HepG2 (cell line): ENCODE results near the gene STMN1. TPM values are rescaled to one million over a fixed set of nuclear protein-coding genes. Genes with fewer than 3 reads are reported as not detected.

Source experiments
- ATAC-seq: fragments of 200-7000 bp; cut with Tn5 transposase; 3 replicates; pipeline ENCODE4 v1.9.1; 2020; ENCODE audit warnings: mild to moderate bottlenecking, moderate library complexity
- BruUV-seq: library from RNA; stranded (reverse); fragments of 400-500 nt; replicated peaks from 2 replicates; lab custom pipeline; 2021; lab: Mats Ljungman, UMichigan
- CTCF ChIA-PET: fragments of 300-600 bp; formaldehyde crosslinking; extraction: SDS; loops from one replicate; lab custom pipeline; 2021; ENCODE audit warnings: low total read pairs, inconsistent platforms, low intra/inter-chr PET ratio; lab: Yijun Ruan, JAX
- POLR2A ChIA-PET: fragments of 350-600 bp; sonication (Branson Sonifier 250); formaldehyde crosslinking; loops from one replicate; lab custom pipeline; 2020; ENCODE audit warnings: antibody characterized with exemption, inconsistent platforms; lab: Yijun Ruan, JAX
- DNase-seq: peaks from one replicate; pipeline ENCODE4 v3.0.0-alpha.2; 2015; ENCODE audit warnings: low spot score
- FAIRE-seq: peaks from 3 replicates; lab custom pipeline; 2011; peaks lifted over from hg19 to GRCh38; lab: Jason Lieb, UNC
- H2AFZ ChIP-seq: one replicate; pipeline ENCODE4 v1.6.1; 2011; ENCODE audit warnings: low read length, inconsistent platforms
- H3K27ac ChIP-seq: fragments of 300-600 bp; 3 replicates; pipeline ENCODE4 v1.8.0; 2011; ENCODE audit warnings: mixed run types, mild to moderate bottlenecking, mixed read lengths, low read length, inconsistent platforms; ENCODE audit not compliant: insufficient read depth; ENCODE audit errors: extremely low read length
- H3K27me3 ChIP-seq, 2 experiments: fragments of 200-600 bp in 1 of 2; 2 replicates in 1 of 2; 3 replicates in 1 of 2; pipeline versions ENCODE4 v1.6.0 to v1.8.0; 2011; ENCODE audit warnings: low read length in 2 of 2, mild to moderate bottlenecking in 2 of 2, moderate library complexity in 2 of 2, inconsistent platforms in 1 of 2; ENCODE audit not compliant: insufficient read depth in 2 of 2, control insufficient read depth in 1 of 2
- H3K36me3 ChIP-seq, 2 experiments: fragments of 200-600 bp in 1 of 2; replicated peaks in 1 of 2; 2 replicates in 1 of 2; 3 replicates in 1 of 2; pipeline versions ENCODE4 v1.5.1 to v1.8.0; 2011; ENCODE audit warnings: low read length in 2 of 2, inconsistent platforms in 1 of 2; ENCODE audit not compliant: insufficient read depth in 2 of 2, control insufficient read depth in 1 of 2
- H3K4me1 ChIP-seq: 2 replicates; pipeline ENCODE4 v1.5.1; 2012; ENCODE audit warnings: low read length, inconsistent platforms; ENCODE audit not compliant: insufficient read depth
- H3K4me2 ChIP-seq: 2 replicates; pipeline ENCODE4 v1.6.0; 2011; ENCODE audit warnings: low read depth, low read length, inconsistent platforms
- H3K4me3 ChIP-seq, 3 experiments: fragments of 200-600 bp in 1 of 3; sonication (generic), shearing (Covaris generic) in 1 of 3; replicated peaks in 1 of 3; 2 replicates each; pipeline ENCODE4 v1.5.1; 2011 to 2016; ENCODE audit warnings: low read length in 3 of 3, inconsistent platforms in 2 of 3, low read depth in 2 of 3, mild to moderate bottlenecking in 2 of 3, control low read depth in 1 of 3, mixed read lengths in 1 of 3; ENCODE audit not compliant: insufficient read depth in 1 of 3
- H3K79me2 ChIP-seq: one replicate; pipeline ENCODE4 v1.6.1; 2011; ENCODE audit warnings: low read length, inconsistent platforms; ENCODE audit not compliant: insufficient read depth
- H3K9ac ChIP-seq: 2 replicates; pipeline ENCODE4 v1.6.0; 2011; ENCODE audit warnings: mild to moderate bottlenecking, low read depth, low read length, inconsistent platforms; ENCODE audit not compliant: insufficient read depth
- H3K9me3 ChIP-seq: 2 replicates; pipeline ENCODE4 v1.5.1; 2012; ENCODE audit warnings: mild to moderate bottlenecking, low read length
- H4K20me1 ChIP-seq: 2 replicates; pipeline ENCODE4 v1.6.0; 2011; ENCODE audit warnings: inconsistent platforms, mild to moderate bottlenecking, low read length, moderate library complexity; ENCODE audit not compliant: insufficient read depth
- AKAP8 ChIP-seq: sonication (generic); formaldehyde crosslinking; IDR thresholded peaks from 2 replicates; pipeline ENCODE4 v1.5.1; 2020; ENCODE audit warnings: mild to moderate bottlenecking, missing genetic modification reagents
- JUNB ChIP-seq: sonication (generic); formaldehyde crosslinking; IDR thresholded peaks from 2 replicates; pipeline ENCODE4 v1.8.0; 2022; ENCODE audit warnings: missing genetic modification reagents, mild to moderate bottlenecking, borderline replicate concordance
- NCOA5 ChIP-seq: sonication (generic); formaldehyde crosslinking; IDR thresholded peaks from 2 replicates; pipeline ENCODE4 v1.4.0; 2020; ENCODE audit warnings: missing genetic modification reagents
- RNF2 ChIP-seq: fragments of 450-650 bp; conservative IDR thresholded peaks from 2 replicates; pipeline ENCODE4 v1.6.1; 2016; ENCODE audit warnings: low read depth
- SAP130 ChIP-seq: IDR thresholded peaks from 2 replicates; pipeline ENCODE4 v1.6.1; 2016; ENCODE audit warnings: low read depth
- SRSF4 ChIP-seq: fragments of 200-400 bp; formaldehyde crosslinking; IDR thresholded peaks from one replicate; pipeline ENCODE4 v1.6.1; 2018; ENCODE audit warnings: mild to moderate bottlenecking, low read depth, low read length, moderate library complexity; ENCODE audit not compliant: poor library complexity, severe bottlenecking
- TIGD3 ChIP-seq: sonication (generic); formaldehyde crosslinking; IDR thresholded peaks from 2 replicates; pipeline ENCODE4 v1.5.1; 2020; ENCODE audit warnings: mild to moderate bottlenecking, missing genetic modification reagents, borderline replicate concordance
- ZNF225 ChIP-seq: sonication (generic); formaldehyde crosslinking; IDR thresholded peaks from 2 replicates; pipeline ENCODE4 v1.4.0; 2020; ENCODE audit warnings: mild to moderate bottlenecking, missing genetic modification reagents
- ZNF282 ChIP-seq: fragments of 450-650 bp; IDR thresholded peaks from 2 replicates; pipeline ENCODE4 v1.6.1; 2018; ENCODE audit not compliant: partially characterized antibody
- ZNF674 ChIP-seq: sonication (generic); formaldehyde crosslinking; IDR thresholded peaks from 2 replicates; pipeline ENCODE4 v1.5.0; 2020; ENCODE audit warnings: low read depth, mild to moderate bottlenecking, missing genetic modification reagents
- ZNF781 ChIP-seq: sonication (generic); formaldehyde crosslinking; IDR thresholded peaks from 2 replicates; pipeline ENCODE4 v1.5.1; 2020; ENCODE audit warnings: borderline replicate concordance, mild to moderate bottlenecking, missing genetic modification reagents; ENCODE audit errors: not compliant biosample characterization
- WGBS: methylation state at CpG from one replicate; pipeline ENCODE4 v1.1.6; 2017; ENCODE audit warnings: low lambda C conversion rate; 5-methylcytosine and 5-hydroxymethylcytosine counted together
- in situ Hi-C: cut with HindIII; loops from 2 replicates; pipeline ENCODE4 v1.10.0; 2017; ENCODE audit warnings: low pct_unique_long_range_greater_than_20kb; ENCODE audit not compliant: extremely low pct_ligation_motif_present
- intact Hi-C: fragments of 100-400 bp; cut with micrococcal nuclease; formaldehyde crosslinking; loops from one replicate; pipeline ENCODE4 v1.10.0; 2022; ENCODE audit not compliant: unreplicated experiment
- polyA plus RNA-seq, 8 experiments: library from polyadenylated mRNA; depleted of rRNA in 3 of 8; stranded (reverse) in 7 of 8; unstranded in 1 of 8; fragments of >200 nt; fragmentation: Illumina TruSeq in 4 of 8; extraction: Trizol in 4 of 8; gene quantifications; 2 replicates each; pipeline versions ENCODE4 v1.2.1 to v1.2.3, GENCODE V29; 2011 to 2016; ENCODE audit warnings: low read depth in 4 of 8, missing spikeins in 1 of 8, mixed read lengths in 1 of 8; ENCODE audit not compliant: insufficient read depth in 1 of 8
- total RNA-seq, 5 experiments: library from RNA; depleted of rRNA; stranded (reverse); fragments of >200 nt; fragmentation: Illumina TruSeq; extraction: Trizol; gene quantifications; 2 replicates each; pipeline ENCODE4 v1.2.3, GENCODE V29; 2016; ENCODE audit warnings: low read depth in 1 of 5
- TF ChIP-seq, protein P1 (sequence below): sonication (generic); formaldehyde crosslinking; IDR thresholded peaks from 2 replicates; pipeline ENCODE4 v1.8.0; 2022; ENCODE audit warnings: mild to moderate bottlenecking, missing genetic modification reagents, borderline replicate concordance
- TF ChIP-seq, protein P2 (sequence below): sonication (generic); formaldehyde crosslinking; IDR thresholded peaks from 2 replicates; pipeline ENCODE4 v1.9.0; 2021; ENCODE audit warnings: mild to moderate bottlenecking, missing genetic modification reagents

STMN1 gene
- total and polyA plus RNA-seq, 2 of the 13 experiments (the other 11 are each of a cell fraction or from before 2014, with no cell fraction given), result 45.9 to 409 TPM

- TF ChIP-seq, protein P1, sequence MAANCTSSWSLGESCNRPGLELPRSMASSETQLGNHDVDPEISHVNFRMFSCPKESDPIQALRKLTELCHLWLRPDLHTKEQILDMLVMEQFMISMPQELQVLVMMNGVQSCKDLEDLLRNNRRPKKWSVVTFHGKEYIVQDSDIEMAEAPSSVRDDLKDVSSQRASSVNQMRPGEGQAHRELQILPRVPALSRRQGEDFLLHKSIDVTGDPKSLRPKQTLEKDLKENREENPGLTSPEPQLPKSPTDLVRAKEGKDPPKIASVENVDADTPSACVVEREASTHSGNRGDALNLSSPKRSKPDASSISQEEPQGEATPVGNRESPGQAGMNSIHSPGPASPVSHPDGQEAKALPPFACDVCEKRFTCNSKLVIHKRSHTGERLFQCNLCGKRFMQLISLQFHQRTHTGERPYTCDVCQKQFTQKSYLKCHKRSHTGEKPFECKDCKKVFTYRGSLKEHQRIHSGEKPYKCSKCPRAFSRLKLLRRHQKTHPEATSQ (CRISPR knock-in tag), result no peak
- no peak for TF ChIP-seq SAP130 (CRISPR knock-in tag)
- TF ChIP-seq, all 625 proteins: peak for 0
Observed at GRCh38 chr1:25913206-25913605, 7.0 kb upstream of the STMN1 start (continued).

GRCh38 chr1:25912076-25912831, 6.0 kb upstream of the STMN1 start:
- H3K4me1 ChIP-seq, result peaks cover 40% of the 10 kb centered on the region
- no peaks in the 10 kb centered on the region for H4K20me1 ChIP-seq
- no TSS peak for BruUV-seq
- no peak for TF ChIP-seq ZNF674 (CRISPR knock-in tag)
- TF ChIP-seq, protein P2, sequence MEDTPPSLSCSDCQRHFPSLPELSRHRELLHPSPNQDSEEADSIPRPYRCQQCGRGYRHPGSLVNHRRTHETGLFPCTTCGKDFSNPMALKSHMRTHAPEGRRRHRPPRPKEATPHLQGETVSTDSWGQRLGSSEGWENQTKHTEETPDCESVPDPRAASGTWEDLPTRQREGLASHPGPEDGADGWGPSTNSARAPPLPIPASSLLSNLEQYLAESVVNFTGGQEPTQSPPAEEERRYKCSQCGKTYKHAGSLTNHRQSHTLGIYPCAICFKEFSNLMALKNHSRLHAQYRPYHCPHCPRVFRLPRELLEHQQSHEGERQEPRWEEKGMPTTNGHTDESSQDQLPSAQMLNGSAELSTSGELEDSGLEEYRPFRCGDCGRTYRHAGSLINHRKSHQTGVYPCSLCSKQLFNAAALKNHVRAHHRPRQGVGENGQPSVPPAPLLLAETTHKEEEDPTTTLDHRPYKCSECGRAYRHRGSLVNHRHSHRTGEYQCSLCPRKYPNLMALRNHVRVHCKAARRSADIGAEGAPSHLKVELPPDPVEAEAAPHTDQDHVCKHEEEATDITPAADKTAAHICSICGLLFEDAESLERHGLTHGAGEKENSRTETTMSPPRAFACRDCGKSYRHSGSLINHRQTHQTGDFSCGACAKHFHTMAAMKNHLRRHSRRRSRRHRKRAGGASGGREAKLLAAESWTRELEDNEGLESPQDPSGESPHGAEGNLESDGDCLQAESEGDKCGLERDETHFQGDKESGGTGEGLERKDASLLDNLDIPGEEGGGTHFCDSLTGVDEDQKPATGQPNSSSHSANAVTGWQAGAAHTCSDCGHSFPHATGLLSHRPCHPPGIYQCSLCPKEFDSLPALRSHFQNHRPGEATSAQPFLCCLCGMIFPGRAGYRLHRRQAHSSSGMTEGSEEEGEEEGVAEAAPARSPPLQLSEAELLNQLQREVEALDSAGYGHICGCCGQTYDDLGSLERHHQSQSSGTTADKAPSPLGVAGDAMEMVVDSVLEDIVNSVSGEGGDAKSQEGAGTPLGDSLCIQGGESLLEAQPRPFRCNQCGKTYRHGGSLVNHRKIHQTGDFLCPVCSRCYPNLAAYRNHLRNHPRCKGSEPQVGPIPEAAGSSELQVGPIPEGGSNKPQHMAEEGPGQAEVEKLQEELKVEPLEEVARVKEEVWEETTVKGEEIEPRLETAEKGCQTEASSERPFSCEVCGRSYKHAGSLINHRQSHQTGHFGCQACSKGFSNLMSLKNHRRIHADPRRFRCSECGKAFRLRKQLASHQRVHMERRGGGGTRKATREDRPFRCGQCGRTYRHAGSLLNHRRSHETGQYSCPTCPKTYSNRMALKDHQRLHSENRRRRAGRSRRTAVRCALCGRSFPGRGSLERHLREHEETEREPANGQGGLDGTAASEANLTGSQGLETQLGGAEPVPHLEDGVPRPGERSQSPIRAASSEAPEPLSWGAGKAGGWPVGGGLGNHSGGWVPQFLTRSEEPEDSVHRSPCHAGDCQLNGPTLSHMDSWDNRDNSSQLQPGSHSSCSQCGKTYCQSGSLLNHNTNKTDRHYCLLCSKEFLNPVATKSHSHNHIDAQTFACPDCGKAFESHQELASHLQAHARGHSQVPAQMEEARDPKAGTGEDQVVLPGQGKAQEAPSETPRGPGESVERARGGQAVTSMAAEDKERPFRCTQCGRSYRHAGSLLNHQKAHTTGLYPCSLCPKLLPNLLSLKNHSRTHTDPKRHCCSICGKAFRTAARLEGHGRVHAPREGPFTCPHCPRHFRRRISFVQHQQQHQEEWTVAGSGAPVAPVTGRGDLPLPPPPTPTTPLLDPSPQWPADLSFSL (CRISPR knock-in tag), result no peak
- no peak for TF ChIP-seq TIGD3 (CRISPR knock-in tag)
- no peak for TF ChIP-seq AKAP8
- no peak for TF ChIP-seq NCOA5 (CRISPR knock-in tag)
- TF ChIP-seq SRSF4, result no peak
- TF ChIP-seq ZNF282, result no peak
- TF ChIP-seq ZNF781 (CRISPR knock-in tag), result no peak
- no peak for TF ChIP-seq JUNB (CRISPR knock-in tag)
- no peak for TF ChIP-seq ZNF225 (CRISPR knock-in tag)
- TF ChIP-seq RNF2, result no peak
- no peak for FAIRE-seq
- 50% methylated on average over 5 of the region's 5 CpGs for WGBS
- ChIA-PET CTCF (no interaction called here), POLR2A (no interaction called here)
- H3K9me3 ChIP-seq, result no peaks in the 10 kb centered on the region
- no peaks in the 10 kb centered on the region for H3K27me3 ChIP-seq
- H3K4me3 ChIP-seq, result no peak overlapping the region
- no peaks in the 10 kb centered on the region for H3K79me2 ChIP-seq
- in situ Hi-C loops (no loop called here), intact Hi-C loops (no loop called here)
- H3K36me3 ChIP-seq, result no peaks in the 10 kb centered on the region
- H3K27ac ChIP-seq, result no peak overlapping the region
- no peak overlapping the region for H3K4me2 ChIP-seq
- DNase-seq, result no peak
- ATAC-seq, result no peak
- H2AFZ ChIP-seq, result no peak overlapping the region
- H3K9ac ChIP-seq, result no peak overlapping the region
